NCI-H1092 (cell line): ENCODE results near the gene GABRA4.

ENCODE experiments used
- DNase-seq: peaks from one replicate; lab custom pipeline; 2025; lab: John Stamatoyannopoulos, UW

GABRA4 gene

GRCh38 chr4:46927201-46927600 lies 66.2 kb downstream of the GABRA4 start:
- no peak for DNase-seq

DNA sequence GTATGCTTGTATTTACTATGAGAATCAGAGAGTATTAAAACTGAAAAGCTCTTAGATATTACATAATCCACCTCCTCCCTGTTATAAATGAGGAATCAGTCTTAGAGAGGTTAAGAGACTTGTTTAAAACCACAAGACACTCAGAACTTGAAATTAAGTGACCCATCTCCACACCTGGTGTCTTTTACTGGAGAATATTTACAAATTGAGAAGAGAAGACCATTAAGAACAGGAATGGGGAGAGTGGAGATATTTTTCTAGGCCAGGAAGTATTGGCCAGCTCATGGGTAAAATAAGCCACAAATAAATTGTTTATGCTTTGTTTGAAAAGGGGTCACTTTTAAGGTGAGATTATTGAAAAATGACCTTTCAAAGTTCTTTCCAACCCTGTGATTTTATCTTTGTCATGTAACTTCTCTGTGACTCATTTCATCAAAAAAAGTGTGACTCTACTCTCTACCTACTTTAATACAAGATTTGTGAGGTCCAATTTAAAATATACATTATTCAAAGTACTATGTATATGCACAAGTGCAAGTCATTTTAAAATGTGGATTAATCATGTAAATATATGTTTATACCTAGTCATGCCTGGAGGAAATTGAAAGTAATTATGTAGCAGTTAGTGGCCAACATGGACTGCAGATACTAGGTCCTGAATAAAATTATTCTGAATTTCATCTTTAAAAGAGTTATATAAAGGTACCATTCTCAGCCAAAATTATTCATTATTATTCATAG lies 68.4 kb downstream of the GABRA4 start:
- DNase-seq, result no peak

GRCh38 chr4:46922205-46922604 lies 71.2 kb downstream of the GABRA4 start:
- no peak for DNase-seq

DNA sequence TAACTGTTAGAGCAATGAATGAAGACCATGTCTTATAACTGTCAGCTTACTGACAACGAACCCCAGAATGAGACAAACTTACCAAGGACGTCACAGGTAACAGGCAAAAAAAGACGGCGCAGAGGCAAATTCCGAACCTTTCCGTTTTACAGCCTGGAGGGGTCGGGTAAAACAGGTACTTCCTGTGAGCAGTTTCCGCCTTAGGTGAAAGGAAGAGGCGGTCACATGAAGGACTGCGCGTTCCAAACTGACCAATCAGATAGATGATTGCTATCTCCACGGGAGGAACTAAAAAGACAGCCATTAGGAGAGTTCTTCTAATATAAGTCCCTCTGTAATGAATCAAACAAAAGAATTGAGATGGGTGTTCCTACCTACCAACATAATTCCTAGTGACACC lies 84.3 kb downstream of the GABRA4 start, which contains the start of gene COX7B2:
Gene COX7B2, minus strand, starts transcription at position 168 of the 400 bp plus-strand sequence. CDS start 174,053 bp downstream, outside the sequence.
- DNase-seq, result no peak

DNA sequence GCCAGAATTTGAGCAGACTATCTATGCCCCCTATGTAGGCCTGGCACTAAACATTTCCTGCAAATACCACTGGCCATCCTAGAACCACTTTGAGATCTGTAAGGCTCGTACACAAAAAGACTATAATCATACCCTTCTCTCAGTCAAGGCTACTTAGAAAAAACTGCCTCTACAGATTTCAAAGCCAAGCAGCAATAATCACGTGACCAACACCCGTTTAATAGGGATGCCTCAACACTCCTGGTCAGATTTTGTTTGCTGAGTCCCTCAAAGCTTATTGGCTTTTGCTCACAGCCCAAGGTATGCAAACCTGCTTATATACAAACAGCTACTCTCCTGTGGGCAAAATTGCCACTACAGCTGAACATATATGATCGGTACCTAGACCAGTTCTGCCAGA lies 85.2 kb downstream of the GABRA4 start:
- no peak for DNase-seq

GRCh38 chr4:46900082-46900481 lies 93.3 kb downstream of the GABRA4 start:
- no peak for DNase-seq

GRCh38 chr4:46894826-46895225 lies 98.6 kb downstream of the GABRA4 start:
- no peak for DNase-seq

DNA sequence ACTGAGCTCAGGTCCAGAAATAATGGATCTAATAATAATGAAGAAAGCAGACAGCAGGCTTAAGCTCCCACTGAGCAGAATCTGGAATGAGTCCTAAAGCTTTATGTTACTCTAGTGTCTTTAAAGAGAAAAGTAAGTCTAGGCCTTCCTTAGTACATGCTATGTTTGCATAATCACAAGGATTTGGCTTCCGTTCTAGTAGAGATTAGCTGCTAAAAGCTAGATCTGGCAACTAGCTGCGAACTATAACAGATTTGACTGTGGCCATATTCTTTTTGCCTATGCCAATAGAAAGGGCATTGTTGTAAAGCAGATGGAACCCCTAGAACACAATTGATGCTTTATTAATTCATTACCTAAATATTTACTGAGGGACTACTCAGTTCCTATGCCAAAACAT lies 103.3 kb downstream of the GABRA4 start:
- DNase-seq, result no peak

- no peak for DNase-seq
Measured at GRCh38 chr4:46889410-46889809, 104.0 kb downstream of the GABRA4 start.

- no peak for DNase-seq
Measured at GRCh38 chr4:46886711-46887110, 106.7 kb downstream of the GABRA4 start.

- no peak for DNase-seq
Measured at GRCh38 chr4:46878641-46879040, 114.7 kb downstream of the GABRA4 start.

DNA sequence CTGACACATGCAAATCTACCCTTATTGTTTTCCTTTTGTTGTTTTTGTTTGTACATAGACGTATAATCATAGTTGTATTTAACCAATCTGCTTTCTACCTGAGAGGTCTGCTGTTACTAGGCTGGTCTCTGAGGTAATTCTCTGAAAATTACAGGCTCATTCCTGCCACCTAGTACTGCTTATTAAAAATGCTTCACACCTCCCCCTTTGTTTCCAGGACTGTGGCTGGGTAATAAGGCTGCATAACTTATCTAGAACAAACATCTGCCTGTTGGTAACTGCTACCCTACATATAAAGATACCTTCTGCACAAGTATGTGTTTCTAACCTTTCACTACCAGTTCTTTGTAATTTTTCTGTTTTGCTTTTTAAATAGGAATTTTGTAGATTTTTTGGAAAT lies 118.6 kb downstream of the GABRA4 start:
- DNase-seq, result no peak

DNA sequence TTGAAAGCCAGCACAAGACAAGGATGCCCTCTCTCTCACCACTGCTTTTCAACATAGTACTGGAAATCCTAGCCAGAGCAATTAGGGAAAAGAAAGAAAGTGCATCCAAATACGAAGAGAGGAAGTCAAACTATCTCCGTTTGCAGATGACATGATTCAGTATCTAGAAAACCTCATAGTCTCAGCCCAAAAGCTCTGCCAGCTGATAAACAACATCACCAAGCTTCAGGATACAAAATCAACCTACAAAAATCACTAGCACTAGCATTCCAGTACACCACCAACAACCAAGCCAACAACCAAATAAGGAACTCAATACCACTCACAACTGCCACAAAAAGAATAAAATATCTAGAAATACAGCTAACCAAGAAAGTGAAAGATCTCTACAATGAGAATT lies 123.0 kb downstream of the GABRA4 start:
- DNase-seq, result no peak
